DND-41 (cell line): ENCODE results near the gene CDKN1A.

ENCODE experiments used
- ATAC-seq: fragments of 200-7000 bp; cut with Tn5 transposase; 3 replicates; pipeline ENCODE4 v1.9.1; 2021; ENCODE audit warnings: low read depth; ENCODE audit not compliant: insufficient read depth
- DNase-seq: peaks from one replicate; pipeline ENCODE4 v3.0.0-alpha.2; 2020
- H2AFZ ChIP-seq: 2 replicates; pipeline ENCODE4 v1.6.0; 2012; ENCODE audit warnings: low read depth, low read length
- H3K27ac ChIP-seq: 2 replicates; pipeline ENCODE4 v1.5.1; 2012; ENCODE audit warnings: low read length, inconsistent platforms
- H3K27me3 ChIP-seq: fragments of 200-600 bp; sonication (generic); 2 replicates; pipeline ENCODE4 v1.6.0; 2012; ENCODE audit warnings: low read length, mild to moderate bottlenecking, inconsistent platforms; ENCODE audit not compliant: insufficient read depth, poor library complexity
- H3K36me3 ChIP-seq: 2 replicates; pipeline ENCODE4 v1.5.1; 2012; ENCODE audit warnings: low read length, inconsistent platforms; ENCODE audit not compliant: insufficient read depth
- H3K4me1 ChIP-seq: 2 replicates; pipeline ENCODE4 v1.5.1; 2012; ENCODE audit warnings: mild to moderate bottlenecking, low read length; ENCODE audit not compliant: insufficient read depth
- H3K4me2 ChIP-seq: 2 replicates; pipeline ENCODE4 v1.6.0; 2012; ENCODE audit warnings: mild to moderate bottlenecking, moderate library complexity, low read length, inconsistent platforms; ENCODE audit not compliant: insufficient read depth
- H3K4me3 ChIP-seq, 2 experiments: fragments of 200-600 bp in 1 of 2; shearing (Covaris generic) in 1 of 2; 2 replicates each; pipeline ENCODE4 v1.5.1; 2012 to 2016; ENCODE audit warnings: inconsistent platforms in 2 of 2, low read length in 2 of 2, mild to moderate bottlenecking in 2 of 2, low read depth in 1 of 2, moderate library complexity in 1 of 2
- H3K79me2 ChIP-seq: 2 replicates; pipeline ENCODE4 v1.6.0; 2012; ENCODE audit warnings: low read length, inconsistent platforms; ENCODE audit not compliant: insufficient read depth
- H3K9ac ChIP-seq: 2 replicates; pipeline ENCODE4 v1.6.0; 2012; ENCODE audit warnings: low read depth, mild to moderate bottlenecking, inconsistent platforms, low read length, moderate library complexity
- H3K9me3 ChIP-seq: 2 replicates; pipeline ENCODE4 v1.5.1; 2012; ENCODE audit warnings: low read length, moderate library complexity, mild to moderate bottlenecking, inconsistent platforms; ENCODE audit not compliant: insufficient read depth, severe bottlenecking
- H4K20me1 ChIP-seq: 2 replicates; pipeline ENCODE4 v1.6.0; 2012; ENCODE audit warnings: low read length; ENCODE audit not compliant: insufficient read depth
- EZH2 ChIP-seq: IDR thresholded peaks from 3 replicates; pipeline ENCODE4 v1.6.1; 2012; ENCODE audit warnings: borderline replicate concordance, low read depth, mild to moderate bottlenecking, moderate library complexity, low read length, inconsistent platforms; ENCODE audit not compliant: severe bottlenecking
- TF ChIP-seq, protein P1 (sequence below): IDR thresholded peaks from 2 replicates; pipeline ENCODE4 v1.5.1; 2012; ENCODE audit warnings: borderline replicate concordance, low read length, moderate library complexity, mild to moderate bottlenecking; ENCODE audit not compliant: poor library complexity, severe bottlenecking; ENCODE audit errors: extremely low read depth

The CDKN1A gene

GRCh38 chr6:36688063-36688738 is 9.7 kb downstream of the CDKN1A start:
- Histone ChIP-seq H3K9me3 (no peaks in the 10 kb centered on the region), H2AFZ (no peak overlapping the region), H3K36me3 (peaks cover 30% of the 10 kb centered on the region), H3K27ac (no peak overlapping the region), H3K9ac (no peak overlapping the region), H3K4me2 (no peak overlapping the region), H4K20me1 (no peaks in the 10 kb centered on the region), H3K79me2 (peaks cover 11% of the 10 kb centered on the region; the same call in 1 of the 2 replicates), H3K27me3 (no peaks in the 10 kb centered on the region), H3K4me3 (no peak overlapping the region), H3K4me1 (peaks cover 16% of the 10 kb centered on the region)
- no peak for ATAC-seq
- DNase-seq: no peak
- TF ChIP-seq, protein P1, sequence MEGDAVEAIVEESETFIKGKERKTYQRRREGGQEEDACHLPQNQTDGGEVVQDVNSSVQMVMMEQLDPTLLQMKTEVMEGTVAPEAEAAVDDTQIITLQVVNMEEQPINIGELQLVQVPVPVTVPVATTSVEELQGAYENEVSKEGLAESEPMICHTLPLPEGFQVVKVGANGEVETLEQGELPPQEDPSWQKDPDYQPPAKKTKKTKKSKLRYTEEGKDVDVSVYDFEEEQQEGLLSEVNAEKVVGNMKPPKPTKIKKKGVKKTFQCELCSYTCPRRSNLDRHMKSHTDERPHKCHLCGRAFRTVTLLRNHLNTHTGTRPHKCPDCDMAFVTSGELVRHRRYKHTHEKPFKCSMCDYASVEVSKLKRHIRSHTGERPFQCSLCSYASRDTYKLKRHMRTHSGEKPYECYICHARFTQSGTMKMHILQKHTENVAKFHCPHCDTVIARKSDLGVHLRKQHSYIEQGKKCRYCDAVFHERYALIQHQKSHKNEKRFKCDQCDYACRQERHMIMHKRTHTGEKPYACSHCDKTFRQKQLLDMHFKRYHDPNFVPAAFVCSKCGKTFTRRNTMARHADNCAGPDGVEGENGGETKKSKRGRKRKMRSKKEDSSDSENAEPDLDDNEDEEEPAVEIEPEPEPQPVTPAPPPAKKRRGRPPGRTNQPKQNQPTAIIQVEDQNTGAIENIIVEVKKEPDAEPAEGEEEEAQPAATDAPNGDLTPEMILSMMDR: no peak
- no peak for TF ChIP-seq EZH2

DNA sequence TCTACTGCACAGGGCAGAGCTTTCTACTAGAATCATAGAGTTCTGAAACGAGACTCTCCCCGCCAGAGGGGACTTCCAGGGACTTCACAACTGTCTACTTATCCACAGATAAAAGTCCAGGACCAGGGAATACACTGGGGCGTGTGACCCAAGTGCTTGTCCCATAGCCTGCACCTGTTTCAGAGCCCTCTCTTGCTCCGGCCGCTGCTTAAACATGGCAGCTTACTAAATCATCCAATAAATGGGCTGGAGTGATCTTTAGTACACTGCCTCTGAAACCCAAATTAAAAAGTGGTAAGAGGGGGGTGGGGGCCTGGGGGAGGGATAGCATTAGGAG is 10.2 kb downstream of the CDKN1A start:
- H3K36me3 ChIP-seq: peaks cover 29% of the 10 kb centered on the region
- peaks cover 11% of the 10 kb centered on the region for H3K4me1 ChIP-seq
- H2AFZ ChIP-seq: no peak overlapping the region
- H3K27ac ChIP-seq: no peak overlapping the region
- ATAC-seq (no peak), DNase-seq (no peak)
- TF ChIP-seq, protein P1: no peak
- no peak for TF ChIP-seq EZH2
- H3K79me2 ChIP-seq: peaks cover 6% of the 10 kb centered on the region; the same call in 1 of the 2 replicates
- H3K9me3 ChIP-seq: no peaks in the 10 kb centered on the region
- H3K4me2 ChIP-seq: no peak overlapping the region
- H4K20me1 ChIP-seq: no peaks in the 10 kb centered on the region
- H3K9ac ChIP-seq: no peak overlapping the region
- H3K4me3 ChIP-seq: no peak overlapping the region
- H3K27me3 ChIP-seq: no peaks in the 10 kb centered on the region

DNA sequence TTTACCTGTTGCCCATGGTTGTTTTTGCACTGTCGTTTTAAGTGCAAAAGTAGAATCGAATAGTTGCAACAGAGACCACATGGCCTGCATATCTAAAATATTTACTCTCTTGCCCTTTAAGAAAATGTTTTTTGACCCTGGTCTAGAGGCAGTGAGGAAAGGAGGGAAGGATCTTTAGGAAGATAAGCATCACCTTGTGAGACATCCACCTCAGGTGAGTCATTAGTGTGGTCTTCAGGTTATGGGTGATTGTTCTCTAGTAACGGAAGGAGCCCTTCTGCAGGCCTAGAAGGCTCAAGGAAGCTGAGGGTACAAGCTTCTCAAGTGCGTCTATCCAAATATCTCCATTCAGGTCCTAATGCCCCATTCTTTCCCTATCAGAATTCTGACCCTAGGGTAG is 12.5 kb downstream of the CDKN1A start:
- ATAC-seq (no peak), DNase-seq (no peak)
- peaks cover 6% of the 10 kb centered on the region; the same call in 1 of the 2 replicates for H3K4me1 ChIP-seq
- H3K9ac ChIP-seq: no peak overlapping the region
- TF ChIP-seq, protein P1: no peak
- no peaks in the 10 kb centered on the region for H3K9me3 ChIP-seq
- no peaks in the 10 kb centered on the region for H4K20me1 ChIP-seq
- no peaks in the 10 kb centered on the region for H3K79me2 ChIP-seq
- no peak overlapping the region for H3K27ac ChIP-seq
- H3K4me2 ChIP-seq: no peak overlapping the region
- no peak overlapping the region for H3K4me3 ChIP-seq
- H3K27me3 ChIP-seq: no peaks in the 10 kb centered on the region
- H2AFZ ChIP-seq: no peak overlapping the region
- H3K36me3 ChIP-seq: peaks cover 10% of the 10 kb centered on the region; the same call in 1 of the 2 replicates

DNA sequence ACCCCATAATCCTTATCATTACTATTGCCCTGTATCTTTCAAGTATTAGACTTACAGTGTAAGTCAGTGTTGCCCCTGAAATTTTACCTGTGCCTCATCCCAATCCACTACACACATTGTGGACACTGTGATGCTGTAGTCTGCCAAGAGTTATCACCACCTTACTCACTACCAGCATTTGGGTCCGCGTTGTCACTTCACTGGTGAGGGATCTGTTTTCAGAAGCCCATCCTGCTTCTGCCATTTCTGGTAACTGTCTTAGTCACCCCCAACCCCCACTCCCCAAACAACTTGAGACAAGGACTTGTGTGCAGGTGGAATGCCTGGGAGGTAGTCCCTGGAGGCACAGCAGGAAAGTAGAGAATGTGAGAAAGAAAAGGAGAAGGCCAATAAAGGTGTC is 13.1 kb downstream of the CDKN1A start:
- Histone ChIP-seq H4K20me1 (no peaks in the 10 kb centered on the region), H2AFZ (no peak overlapping the region), H3K4me2 (no peak overlapping the region), H3K9ac (no peak overlapping the region), H3K27me3 (no peaks in the 10 kb centered on the region), H3K4me3 (no peak overlapping the region), H3K9me3 (no peaks in the 10 kb centered on the region), H3K36me3 (peaks cover 4% of the 10 kb centered on the region; the same call in 1 of the 2 replicates), H3K27ac (no peak overlapping the region), H3K79me2 (no peaks in the 10 kb centered on the region), H3K4me1 (peaks cover 6% of the 10 kb centered on the region; the same call in 1 of the 2 replicates)
- TF ChIP-seq EZH2: no peak
- TF ChIP-seq, protein P1: no peak
- no peak for ATAC-seq
- DNase-seq: no peak
